Fibroblast of gingiva (primary cell): ENCODE data around the gene GAP43.

Experiments used
- DNase-seq: peaks from one replicate; pipeline ENCODE4 v3.0.0-alpha.2; 2011; ENCODE audit warnings: low read depth

GAP43 gene

GRCh38 chr3:115662356-115662755 lies 39.0 kb downstream of the GAP43 start:
- DNase-seq: no peak

- no peak for DNase-seq
These were observed 40.1 kb downstream of the GAP43 start for GRCh38 chr3:115663414-115663813.

- DNase-seq: no peak
These were observed 42.8 kb downstream of the GAP43 start for GRCh38 chr3:115666081-115666480.

- DNase-seq: no peak
These were observed 43.8 kb downstream of the GAP43 start for GRCh38 chr3:115666920-115667737.

GRCh38 chr3:115667738-115668065 lies 44.4 kb downstream of the GAP43 start:
- no peak for DNase-seq

GRCh38 chr3:115670911-115671310 lies 47.6 kb downstream of the GAP43 start:
- DNase-seq: peak; percentile 9

- peak; percentile 10 for DNase-seq
These were observed 48.6 kb downstream of the GAP43 start for GRCh38 chr3:115671761-115672455.

GRCh38 chr3:115673881-115674280 lies 50.6 kb downstream of the GAP43 start:
- DNase-seq: no peak

GRCh38 chr3:115676336-115676735 lies 53.0 kb downstream of the GAP43 start:
- DNase-seq: no peak

- no peak for DNase-seq
These were observed 57.6 kb downstream of the GAP43 start for GRCh38 chr3:115680803-115681345.

- no peak for DNase-seq
These were observed 58.4 kb downstream of the GAP43 start for GRCh38 chr3:115681736-115682135.

- DNase-seq: no peak
These were observed 60.0 kb downstream of the GAP43 start for GRCh38 chr3:115683305-115683704.

GRCh38 chr3:115683773-115684172 lies 60.5 kb downstream of the GAP43 start:
- DNase-seq: no peak

- DNase-seq: no peak
These were observed 61.8 kb downstream of the GAP43 start for GRCh38 chr3:115685097-115685496.

- DNase-seq: peak; percentile 45
These were observed 64.4 kb downstream of the GAP43 start for GRCh38 chr3:115687721-115688120.

GRCh38 chr3:115688418-115688817 lies 65.1 kb downstream of the GAP43 start:
- DNase-seq: no peak

GRCh38 chr3:115689928-115690327 lies 66.6 kb downstream of the GAP43 start:
- DNase-seq: no peak

- peak; percentile 32 for DNase-seq
These were observed 68.7 kb downstream of the GAP43 start for GRCh38 chr3:115691964-115692363.

- DNase-seq: peak; percentile 51
These were observed 69.7 kb downstream of the GAP43 start for GRCh38 chr3:115692887-115693524.

- DNase-seq: no peak
These were observed 70.6 kb downstream of the GAP43 start for GRCh38 chr3:115693868-115694267.

- DNase-seq: no peak
These were observed 71.8 kb downstream of the GAP43 start for GRCh38 chr3:115695090-115695489.

GRCh38 chr3:115697263-115698053 lies 74.1 kb downstream of the GAP43 start:
- no peak for DNase-seq
